GM19452 (cell line): Measurements from ENCODE around the gene NBEA.

Experiments
- ATAC-seq: cut with Tn5 transposase; IDR thresholded peaks from one replicate; pipeline ENCODE4 v1.9.1; 2021; ENCODE audit not compliant: unreplicated experiment

Gene NBEA

DNA sequence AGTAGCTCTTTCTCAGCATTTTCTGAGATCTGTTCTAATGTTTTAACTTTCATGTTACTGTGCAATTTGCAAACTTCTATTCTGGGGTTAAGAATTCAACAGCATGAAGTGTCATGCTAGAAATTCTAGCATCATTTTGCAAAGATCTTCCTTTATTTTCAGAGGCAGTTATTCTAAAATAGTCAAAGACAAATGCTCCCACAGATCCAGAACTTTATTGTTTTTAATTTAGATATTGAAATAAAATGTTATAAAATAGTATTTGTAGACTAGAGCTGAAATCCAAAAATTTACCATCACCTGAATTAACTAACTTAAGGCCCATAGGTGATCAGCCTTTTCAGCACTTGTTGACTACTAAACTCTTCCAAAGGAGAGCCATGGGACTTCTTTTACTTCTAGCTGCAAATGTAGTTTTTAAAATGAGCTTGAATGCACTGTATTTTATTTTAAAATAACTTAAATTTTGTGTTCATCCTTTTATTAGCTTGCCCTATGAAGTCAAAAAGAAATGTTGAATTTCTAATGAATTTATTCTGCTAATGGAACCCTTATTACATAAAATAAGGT, 531.2 kb downstream of the NBEA start:
- ATAC-seq = no peak

DNA sequence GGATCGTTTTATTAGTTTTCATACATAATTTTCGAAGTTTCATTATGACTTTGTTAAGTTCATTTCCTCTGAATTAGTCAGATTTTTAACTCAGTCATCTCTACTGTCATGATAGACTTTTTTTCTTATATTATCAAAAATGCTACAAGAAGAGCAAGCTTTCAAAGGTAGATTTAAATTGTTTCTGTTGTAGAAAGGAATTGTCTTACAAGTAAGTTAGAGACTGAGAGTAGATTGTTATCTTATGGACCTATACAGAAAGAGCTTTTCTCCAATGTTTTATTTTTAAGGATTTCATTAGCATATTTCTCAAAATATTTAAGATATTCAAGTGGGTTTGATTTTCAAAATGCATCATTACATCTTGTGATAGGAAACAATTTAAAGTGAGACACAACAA, 531.7 kb downstream of the NBEA start:
- no peak for ATAC-seq

DNA sequence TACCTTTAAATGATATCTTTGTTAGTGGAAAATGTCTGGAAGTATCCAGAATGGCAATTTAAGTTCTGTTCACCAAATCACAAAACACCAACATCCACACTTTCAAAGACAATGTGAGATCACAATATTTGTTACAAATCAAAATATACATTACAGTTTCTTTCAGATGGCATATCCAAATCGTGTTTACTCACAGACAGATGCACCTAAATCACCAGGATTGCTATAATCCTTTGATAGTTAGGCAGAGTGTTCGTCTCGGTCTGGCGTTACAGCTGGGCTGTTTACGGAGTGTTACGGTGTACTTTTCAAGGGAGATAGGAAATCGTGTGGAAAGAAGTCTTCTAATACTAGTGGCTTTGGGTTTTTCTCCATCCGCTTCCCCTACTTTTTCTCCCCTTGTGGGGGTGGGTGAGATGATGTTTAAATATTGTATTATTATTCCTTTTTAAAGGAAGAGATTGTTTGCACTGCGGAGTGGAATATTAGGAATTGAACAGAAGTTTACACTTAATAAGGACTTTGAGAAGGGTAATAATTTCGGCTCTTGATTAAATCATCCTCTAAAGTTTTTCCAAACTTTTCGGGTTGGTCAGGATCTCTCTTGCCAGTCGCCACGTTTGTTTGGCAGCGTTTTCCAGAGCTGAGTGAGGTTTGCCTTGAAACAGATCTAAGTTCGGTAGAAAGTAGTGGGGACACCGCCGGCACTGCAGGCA, 532.6 kb downstream of the NBEA start:
- ATAC-seq = no peak

DNA sequence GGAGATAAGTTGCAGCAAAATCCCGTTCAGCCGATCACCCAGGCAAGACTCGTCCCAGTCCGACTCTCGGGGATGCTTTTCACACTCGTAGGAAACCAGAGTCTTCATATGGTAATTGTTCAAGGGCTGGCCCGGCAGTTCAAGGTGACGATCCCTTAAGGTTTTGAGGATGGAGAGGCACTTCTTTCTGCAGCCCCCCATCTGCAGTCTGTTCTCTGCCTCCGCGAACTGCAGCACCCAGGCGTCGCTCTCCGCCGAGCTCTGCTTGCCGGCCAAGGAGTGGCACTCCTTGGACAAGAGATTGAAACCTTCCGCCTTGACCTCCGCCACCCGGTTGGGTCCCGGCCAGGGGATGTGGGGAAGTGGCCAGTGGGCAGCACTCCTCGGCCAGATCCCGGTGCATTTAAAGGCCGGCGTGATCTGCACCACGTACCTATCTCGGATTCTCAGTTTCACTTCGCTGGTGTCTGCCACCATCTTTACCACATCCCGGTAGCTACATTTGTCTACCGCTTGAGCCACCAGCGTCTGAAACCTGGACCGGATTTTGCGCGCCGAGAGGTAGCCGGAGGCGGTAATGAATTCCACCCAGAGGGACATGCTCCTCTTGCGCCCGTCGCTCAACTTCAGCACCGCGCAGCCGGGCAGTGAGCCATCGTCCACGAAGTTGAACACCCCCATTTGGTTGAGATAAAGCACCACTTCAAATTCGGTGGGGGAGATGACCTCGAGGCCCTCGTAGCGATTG, 533.3 kb downstream of the NBEA start:
- ATAC-seq = no peak

DNA sequence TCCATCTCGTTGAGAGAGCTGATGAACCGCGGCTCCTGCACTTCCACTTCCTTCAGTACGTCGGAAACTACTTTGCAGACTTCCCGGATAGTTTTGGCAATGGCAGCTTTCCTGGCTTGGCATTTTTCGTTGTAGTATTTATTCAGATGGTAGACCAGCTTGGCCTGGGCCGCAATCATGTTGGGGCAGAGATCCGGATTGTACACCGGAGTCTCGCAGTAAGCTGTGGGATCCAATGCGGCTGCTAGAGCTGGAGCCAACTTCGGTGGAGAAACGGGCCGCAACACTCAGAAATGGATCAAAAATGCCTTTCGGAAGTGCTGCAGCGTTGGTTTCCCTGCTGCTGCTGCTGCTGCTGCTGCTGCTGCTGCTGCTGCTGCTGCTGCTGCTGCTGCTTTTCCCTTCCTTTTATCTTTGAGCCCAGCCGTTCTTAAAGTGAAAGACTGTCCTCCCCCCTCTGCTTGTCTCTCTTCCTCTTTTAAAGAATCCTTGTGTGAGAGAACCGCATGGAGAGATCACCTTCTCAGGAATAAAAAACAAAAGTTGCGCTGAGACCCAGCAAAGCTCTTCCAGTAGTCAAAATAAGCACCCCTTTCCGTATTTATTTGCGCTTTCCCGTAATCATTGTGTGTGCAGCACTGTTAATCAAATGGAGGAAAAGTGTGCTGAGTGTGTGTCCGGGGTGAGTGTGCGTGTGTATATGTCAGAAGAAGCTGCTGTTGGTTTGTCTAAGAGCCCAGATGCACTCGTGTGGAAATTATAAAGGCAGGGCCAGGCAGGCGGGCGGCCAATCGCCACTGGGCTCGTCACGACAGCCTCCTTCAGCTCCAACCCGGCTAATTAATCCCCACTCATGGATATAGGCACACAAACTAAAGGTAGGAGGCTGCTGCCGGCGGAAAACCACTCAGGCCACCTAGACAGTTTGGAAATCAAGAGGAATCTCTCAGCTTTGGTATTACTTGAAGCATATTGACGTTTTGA, 534.2 kb downstream of the NBEA start, which contains the start of gene MAB21L1:
MAB21L1 (minus strand) TSS at position 730 of the 984 bp plus-strand sequence; CDS start at position 179, 551 bp downstream.
- no peak for ATAC-seq

DNA sequence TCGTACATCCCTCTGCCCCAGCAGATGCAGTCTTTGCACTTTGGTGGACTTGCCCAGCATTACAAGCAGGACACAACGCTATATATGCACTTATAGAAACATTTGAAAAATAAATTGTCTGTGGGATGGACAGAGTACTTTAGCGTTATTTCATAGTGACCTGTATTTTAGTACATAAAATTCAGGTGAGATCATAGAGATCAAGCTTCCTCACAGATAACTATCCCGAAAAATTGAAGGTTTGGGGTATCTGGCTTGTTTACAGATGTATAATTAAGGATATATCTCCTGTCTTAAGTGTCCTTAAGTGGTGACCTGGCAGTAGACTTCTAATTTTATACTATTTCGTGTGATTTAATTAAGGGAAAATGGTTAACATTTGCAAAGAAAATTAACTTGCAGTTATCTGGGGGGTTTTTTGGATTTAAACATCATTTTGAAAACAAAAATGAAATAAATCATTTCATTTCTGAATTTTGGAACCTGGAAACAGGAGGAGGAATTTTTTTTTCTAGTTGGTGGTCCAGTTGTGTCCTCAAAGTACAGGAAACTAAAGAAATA, 535.4 kb downstream of the NBEA start:
- no peak for ATAC-seq

DNA sequence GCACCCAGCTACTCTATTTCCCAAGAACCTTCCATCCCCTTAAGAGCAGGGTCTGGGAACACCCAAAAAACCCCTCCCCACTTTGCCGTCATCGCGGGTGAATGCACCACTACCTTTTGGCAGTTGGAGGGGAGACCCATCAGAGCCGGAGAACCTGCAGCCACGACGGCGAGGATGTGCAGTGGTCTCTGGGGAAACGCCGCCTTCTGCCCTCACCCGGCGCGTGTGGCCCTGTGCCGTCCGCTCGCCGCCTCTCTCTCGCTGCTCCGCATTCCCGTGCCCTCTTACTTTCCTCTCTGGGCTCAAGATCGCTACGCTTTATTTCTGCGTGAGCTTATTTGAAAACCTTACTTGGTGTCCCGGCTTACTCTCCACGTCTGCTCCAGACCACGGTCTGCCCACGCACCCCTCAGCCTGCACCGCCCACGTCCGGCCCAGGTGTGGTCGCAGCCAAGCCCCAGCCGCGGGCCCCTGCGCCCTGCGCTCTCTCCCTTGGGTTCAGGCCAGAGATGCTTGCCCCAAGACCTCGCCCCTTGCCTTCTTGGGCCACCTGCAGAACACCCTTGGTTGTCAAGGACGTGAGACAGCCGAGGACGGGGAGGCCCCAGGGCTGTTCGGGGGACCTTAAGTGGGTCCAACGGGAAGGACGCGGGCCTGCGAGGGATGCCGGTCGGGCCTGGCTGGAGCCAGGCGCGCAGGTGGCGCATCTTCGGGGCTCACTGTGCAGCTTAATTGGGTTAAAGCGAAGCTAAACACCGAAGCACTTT, 536.4 kb downstream of the NBEA start:
- ATAC-seq = no peak

DNA sequence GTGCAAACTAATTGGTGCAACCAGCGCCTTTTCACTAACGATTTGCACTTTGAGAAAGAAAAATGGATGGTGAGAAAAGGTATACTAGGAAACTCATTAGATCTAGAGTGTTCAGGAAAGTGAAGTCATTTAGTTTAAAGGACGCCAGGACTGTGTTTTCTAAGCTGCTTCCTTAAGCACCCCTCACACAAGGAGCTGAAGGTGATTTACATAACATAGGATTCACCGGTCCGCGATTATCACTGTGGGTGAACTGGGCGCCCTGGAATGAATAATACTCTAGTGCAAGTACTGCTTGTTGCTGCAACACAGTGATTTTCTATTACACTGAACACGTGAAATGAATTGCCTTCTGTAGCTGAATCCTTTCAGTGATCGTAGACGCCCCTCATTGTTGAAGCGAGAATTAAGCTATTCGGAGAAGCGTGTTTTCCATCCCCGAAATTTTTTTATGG, 537.0 kb downstream of the NBEA start:
- ATAC-seq = no peak

DNA sequence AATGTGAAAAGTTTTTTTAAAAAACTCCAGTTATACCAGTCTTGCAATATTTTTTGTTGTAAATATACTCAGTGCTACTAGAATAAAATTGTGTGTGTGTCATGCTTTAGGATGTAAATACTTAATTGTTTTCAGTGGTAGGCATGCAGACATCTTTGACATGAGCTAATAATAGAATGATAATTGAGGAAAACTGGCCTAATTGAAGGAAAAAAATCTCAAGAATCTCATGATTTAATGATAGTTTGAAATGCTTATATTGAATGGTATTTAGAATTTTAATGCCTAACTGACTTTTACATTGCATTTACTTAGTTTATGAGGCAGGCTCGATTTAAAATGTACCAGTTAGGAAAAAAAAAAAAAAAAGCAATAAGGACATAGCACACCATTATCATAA, 537.6 kb downstream of the NBEA start:
- no peak for ATAC-seq

DNA sequence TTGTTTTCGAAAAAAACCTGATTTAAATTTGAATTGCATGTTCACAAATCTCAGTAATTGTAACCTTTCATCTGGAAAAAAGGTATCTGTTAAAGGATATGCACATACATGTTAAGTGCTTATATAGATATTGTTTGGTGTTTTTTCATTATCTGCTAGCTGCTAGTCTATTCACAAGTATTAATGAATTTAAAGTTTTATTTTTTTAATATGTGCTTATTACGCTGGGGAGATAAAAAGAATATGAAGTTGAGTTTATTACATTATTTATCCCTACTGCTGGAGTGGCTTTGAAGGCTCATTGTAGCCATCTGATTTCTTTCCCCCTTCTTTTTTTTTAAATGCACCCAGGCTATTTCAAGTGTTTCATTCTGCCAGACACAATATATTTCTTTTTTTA, 538.3 kb downstream of the NBEA start:
- no peak for ATAC-seq

DNA sequence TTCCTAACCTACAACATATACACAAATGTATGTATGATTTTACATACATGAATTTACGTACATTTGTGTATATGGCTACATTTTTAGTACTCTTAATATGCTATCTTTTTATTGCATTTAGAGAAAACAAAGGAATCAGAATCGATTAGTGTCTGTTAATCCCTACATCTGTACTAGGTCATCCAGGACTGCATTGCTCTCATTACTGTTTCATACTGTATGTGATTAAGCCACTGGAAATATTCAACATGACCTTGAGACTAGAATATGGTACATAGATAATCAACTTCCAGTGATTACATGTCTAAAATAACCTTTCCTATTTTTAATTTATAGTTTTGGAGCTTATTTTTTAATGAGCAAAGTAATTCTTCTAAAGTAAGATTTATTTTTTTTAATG, 539.7 kb downstream of the NBEA start:
- no peak for ATAC-seq

DNA sequence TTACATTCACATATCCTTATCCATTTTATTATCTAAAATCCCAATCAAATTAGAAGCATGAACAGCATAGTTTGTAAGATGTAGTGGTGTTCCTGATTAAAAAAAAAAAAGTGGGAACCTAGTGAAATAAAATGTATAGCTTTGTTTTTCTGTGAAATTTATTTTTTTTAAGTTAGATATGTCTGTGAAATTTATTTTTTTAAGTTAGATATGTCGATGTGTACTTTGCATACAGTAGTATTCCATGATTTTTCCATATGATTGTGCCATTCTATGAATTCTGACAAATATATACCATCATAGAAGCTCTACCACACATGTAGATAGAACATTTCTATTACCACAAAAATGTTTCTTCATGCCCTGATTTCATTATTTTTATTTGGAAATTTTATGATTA, 540.5 kb downstream of the NBEA start:
- ATAC-seq = no peak

DNA sequence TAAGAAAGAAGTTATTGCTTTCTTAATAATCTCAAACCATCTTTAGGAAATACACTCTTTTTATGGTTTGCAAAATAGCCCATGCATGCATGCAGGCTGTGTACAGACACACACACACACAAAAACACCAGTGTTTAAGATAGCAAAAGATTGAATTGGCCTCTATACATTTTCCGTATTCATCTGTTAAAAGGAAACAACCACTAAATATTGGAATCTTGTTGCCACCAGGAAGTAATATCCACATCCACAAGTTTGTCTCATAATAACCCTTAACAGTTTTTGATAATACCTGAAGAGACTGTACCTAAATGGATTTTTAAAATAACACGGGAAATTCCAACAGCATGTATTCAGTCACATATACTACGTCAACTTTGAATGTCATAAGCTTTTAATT, 541.7 kb downstream of the NBEA start:
- no peak for ATAC-seq

DNA sequence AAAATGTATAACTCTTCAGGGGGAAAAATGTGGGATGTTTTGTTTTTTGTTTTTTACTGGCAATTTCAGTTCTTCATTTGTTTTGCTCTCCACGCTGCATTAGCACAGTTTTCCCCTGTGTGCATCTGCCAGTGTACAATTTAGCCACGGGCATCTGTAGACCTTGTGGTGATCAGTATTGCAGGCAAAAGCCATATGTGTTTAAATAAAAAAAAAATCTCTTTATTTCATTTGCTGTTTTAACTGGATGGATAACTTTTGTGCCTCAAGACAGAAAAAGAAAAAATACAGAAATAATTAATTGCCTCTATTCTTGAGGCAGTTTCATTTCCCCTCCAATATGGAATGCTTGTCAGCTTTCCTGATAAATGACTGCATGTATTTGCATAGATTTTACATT, 542.3 kb downstream of the NBEA start:
- ATAC-seq = no peak

DNA sequence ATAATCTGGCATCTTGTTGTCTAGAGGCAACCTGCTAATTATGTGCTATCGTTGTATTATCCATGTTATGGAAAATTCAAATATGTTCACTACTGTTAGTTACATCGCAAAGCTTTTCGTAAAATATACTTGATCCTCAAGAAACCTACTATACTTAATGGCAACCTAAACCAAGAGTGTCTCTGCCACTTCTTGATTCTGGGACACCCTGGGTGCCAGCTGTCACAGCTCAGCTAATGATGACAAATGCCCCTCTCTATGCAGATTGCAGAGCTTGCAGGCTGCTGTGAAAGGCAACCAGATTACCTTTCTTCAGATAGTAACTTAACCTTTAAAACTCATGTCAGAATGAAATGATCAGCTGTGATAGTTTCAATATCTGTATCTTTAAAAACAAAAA, 543.4 kb downstream of the NBEA start:
- ATAC-seq = no peak

DNA sequence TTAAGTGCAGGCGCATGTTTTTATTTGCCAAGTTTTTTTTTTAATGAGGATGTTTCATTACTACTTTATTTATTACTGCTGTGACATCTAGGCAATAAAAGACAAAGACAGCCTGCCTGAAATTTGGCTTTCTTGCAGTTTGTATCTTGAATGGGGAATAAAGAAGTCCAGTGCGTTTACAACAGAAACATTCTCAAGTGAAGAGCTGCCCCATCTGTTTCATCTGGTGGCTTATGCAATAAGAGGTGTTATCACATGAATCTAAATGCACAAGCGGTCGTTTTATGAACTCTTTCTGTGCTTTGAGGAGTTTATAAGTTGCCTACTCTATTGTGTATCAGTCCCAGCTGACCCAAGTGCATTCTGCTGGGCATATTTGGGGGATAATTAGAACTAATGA, 547.0 kb downstream of the NBEA start:
- no peak for ATAC-seq

DNA sequence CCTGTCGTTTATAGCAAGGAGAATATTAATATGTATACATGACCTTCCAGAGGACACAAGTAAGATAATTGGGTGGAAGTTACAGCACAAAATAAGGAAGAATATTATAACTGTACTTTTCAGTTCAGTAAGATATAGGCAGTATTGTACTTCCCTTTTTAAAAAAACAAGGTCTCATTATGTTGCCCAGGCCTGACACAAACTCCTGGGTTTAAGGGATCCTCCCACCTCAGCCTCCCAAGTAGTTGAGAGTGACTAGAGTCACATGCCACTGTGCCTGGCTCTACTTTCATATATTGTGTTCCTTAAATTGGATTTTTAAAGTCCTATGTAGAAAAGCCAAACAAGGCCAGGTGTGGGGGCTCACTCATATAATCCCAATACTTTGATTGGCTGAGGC, 553.9 kb downstream of the NBEA start:
- no peak for ATAC-seq

DNA sequence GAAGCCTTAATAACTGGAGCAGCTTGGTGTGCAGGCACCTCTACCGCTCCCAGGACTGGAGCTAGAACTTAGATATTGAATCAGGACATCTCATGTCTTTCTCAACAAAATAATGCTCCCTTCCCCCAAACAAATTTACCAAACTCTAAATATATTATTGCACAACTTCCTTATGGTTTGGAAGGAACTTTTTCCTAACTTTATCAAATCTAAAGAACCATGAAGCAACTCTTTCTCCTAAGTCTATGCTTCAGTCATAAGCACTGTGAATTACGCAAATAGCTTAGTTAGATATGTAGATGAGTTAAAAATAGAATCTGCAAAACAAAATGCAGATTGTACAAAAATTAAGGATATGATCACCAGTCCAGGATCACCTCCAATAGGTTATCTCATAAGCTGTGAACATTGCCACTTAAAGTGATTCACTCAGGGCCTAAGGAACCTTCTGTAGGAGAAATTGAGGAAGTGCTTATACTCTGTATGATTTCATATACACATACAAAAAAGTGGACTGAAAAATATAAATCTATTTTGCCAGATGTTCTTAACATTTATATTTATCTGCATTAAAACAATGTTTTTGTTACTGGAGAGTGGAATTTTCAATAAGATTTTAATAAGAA, 554.8 kb downstream of the NBEA start:
- ATAC-seq = no peak

DNA sequence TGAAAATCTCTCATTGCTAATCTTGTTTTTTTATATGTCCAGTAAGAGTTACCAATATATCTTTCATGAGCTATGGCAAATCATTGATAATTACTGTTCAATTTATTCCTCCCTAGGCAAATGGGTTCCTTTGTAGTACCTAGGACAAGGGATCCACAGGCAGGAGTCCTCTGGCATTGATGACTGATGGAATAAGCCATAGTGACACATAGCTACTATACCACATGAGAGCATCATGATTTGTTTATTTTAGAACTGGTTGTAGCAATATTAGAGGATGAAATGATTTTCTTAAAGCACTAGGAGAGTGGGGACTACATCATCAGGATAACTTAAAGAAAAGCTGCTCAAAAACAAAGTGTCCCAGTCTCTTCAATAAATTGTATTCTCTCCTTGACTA, 556.2 kb downstream of the NBEA start:
- no peak for ATAC-seq
